IPS-18c (cell line): Measurements from ENCODE around the gene TLCD3A.
A peak's percentile ranks its signal among the peaks of the same experiment; 100 is the strongest.
"Not testable (repeated sequence)": the region's sequence is repeated elsewhere in the genome, so short reads cannot be mapped to it uniquely, and the experiment has no call there.

Source experiments
- H3K4me3 ChIP-seq: 2 replicates; pipeline ENCODE4 v1.7.0; 2013; ENCODE audit warnings: low read depth, mild to moderate bottlenecking, low read length, moderate library complexity; ENCODE audit not compliant: insufficient read depth
- H3K9me3 ChIP-seq: one replicate; pipeline ENCODE4 v1.6.1; 2013; ENCODE audit warnings: mild to moderate bottlenecking, low read length, moderate library complexity; ENCODE audit not compliant: control insufficient read depth, insufficient read depth

TLCD3A gene

DNA sequence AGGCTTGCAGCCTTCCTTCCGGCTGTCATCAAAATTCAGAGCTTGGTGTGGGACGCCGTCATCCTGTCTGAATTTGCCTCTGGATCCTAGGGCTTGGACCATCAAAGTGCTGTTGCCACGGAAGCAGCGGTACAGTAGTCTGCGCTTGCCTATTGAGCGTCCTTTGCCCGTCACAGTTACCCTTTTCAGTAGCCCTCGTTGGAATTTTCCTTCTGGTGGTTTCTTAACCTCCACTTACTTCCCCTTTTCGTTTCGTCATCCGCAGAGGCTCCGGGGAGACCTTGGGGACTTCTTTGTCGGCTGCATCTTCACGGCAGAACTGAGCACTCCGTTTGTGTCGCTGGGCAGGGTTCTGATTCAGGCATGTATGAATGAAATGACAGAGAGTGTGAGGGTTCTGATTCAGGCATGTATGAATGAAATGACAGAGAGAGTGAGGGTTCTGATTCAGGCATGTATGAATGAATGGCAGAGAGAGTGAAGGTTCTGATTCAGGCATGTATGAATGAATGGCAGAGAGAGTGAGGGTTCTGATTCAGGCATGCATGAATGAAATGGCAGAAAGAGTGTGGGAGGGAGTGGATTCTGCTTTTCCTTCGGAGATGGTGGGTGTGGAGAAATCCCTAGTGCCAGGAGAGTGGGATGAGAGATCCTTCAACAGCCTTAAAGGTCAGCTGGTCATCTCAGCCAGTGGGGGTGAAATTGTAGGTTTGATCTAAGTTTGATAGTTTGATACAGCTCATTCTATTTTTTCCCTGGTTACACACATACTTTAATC lies 8.0 kb downstream of the TLCD3A start:
- no peaks in the 10 kb centered on the region for H3K9me3 ChIP-seq

DNA sequence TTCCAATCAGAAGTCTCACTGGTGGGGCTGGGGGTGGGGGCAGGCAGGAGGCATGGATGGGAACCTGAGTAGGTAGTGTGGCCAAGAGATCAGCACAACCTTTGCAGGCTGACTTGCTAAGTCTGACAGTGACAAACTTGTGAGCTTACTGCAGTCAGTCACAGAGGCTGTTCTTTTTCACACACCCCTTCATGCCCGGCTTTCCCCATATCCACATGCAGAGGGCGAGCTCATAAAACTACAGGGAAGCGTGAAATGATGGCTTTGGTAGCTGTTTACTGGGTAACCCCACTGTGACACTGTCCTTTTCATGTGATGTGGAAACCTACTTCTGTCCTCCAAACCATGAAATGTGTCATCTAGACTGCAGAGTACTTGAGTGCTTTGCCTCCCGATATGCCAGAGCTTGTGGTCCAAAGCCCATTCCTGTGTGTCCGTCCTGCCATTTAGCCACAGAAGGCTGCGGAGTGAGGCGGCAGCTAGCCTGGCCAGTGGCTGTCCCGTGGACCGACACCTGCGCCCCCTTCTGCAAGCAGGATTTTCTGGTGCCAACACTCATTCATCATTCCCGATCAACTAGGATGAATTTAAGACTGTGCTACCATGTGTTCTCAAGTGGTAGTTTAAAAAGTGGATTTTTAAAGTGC lies 9.9 kb downstream of the TLCD3A start:
- Histone ChIP-seq H3K9me3 (no peaks in the 10 kb centered on the region), H3K4me3 (no peak overlapping the region)

More for the DNA sequence above, 8.0 kb downstream of the TLCD3A start:
- no peak overlapping the region for H3K4me3 ChIP-seq

DNA sequence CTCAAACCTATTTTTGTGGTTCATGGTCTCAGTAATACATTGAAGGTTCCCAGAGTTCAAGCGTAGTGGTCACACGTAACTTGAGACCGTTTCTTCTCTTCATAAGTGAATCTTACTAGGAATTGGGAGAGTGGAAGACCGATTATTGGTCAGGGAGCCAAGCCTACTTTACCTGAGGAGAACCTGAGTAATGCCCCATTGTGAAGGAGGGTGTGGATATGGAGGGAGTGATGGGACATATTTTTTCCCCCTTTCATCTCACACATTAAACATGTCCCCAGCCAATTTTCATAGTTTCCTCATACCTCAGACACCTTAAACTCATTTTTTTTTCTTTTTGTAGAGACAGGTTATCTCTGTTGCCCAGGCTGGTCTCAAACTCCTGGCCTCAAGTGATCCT lies 10.7 kb downstream of the TLCD3A start:
- Histone ChIP-seq H3K4me3 (no peak overlapping the region), H3K9me3 (no peaks in the 10 kb centered on the region)

- Histone ChIP-seq H3K4me3 (no peak overlapping the region), H3K9me3 (no peaks in the 10 kb centered on the region)
Measured at GRCh38 chr17:744937-745336, 12.5 kb downstream of the TLCD3A start.

DNA sequence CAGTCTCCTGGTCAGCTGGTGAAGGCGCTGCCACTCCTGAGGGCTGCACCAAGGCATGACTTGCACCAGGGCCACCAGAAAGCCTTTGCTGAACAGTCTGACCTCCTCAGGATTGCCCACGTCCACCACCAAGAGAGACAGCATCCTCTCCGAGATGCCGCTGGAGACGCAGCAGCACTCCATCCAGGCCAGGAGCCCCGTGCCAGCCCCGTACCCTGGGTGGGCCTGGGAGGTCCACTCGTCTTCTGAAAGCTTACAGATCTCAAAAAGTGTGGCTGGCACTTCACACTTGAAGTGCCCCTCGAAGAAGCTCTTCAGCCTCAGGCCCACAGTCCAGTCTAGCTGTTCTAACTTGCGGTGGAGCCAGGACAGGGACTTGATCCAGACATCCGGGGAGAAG lies 13.0 kb downstream of the TLCD3A start:
- no peaks in the 10 kb centered on the region for H3K9me3 ChIP-seq

GRCh38 chr17:746181-746580 lies 13.8 kb downstream of the TLCD3A start:
- Histone ChIP-seq H3K9me3 (no peaks in the 10 kb centered on the region), H3K4me3 (no peak overlapping the region)

More for the DNA sequence above, 13.0 kb downstream of the TLCD3A start:
- no peak overlapping the region for H3K4me3 ChIP-seq

DNA sequence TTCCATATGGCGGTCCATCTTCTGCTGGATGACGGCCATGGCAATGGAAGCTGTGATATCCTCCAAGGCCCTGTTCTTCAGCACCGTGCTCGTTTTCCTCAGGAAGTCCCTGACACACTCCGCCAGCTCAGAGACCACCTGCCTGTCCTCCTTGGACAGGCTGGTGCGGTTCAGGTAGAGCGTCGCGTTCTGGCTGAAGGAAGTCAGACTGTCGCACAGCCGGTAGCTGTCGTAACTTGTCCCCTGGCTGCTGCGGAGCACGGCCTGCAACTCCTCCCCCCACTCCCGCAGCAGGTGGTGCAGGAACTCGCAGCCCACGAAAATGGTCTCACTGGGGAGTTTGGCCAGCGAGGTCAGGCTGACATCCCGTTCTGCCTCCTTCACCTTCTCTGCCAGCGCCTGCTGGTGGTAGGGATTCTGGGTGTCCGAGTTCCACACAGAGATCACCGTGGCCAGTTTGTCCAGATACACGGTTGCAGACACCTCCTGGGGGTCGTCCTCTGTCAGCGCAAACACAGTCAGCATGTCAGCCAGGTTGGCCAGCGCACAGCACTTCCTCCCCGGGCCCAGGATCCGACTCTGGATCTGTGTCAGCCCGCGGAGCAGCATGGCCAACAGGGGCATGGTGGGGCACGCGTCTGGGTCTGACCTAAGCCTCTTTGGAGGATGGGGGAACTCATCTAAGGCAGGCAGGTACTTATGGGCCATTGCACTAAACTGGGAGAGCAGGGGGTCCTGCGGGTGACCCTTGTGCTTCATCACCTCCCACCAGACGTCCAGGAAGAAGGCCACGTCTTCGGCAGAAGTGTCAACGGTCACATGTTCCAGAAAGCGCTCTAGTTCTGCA lies 14.6 kb downstream of the TLCD3A start:
- no peaks in the 10 kb centered on the region for H3K9me3 ChIP-seq

DNA sequence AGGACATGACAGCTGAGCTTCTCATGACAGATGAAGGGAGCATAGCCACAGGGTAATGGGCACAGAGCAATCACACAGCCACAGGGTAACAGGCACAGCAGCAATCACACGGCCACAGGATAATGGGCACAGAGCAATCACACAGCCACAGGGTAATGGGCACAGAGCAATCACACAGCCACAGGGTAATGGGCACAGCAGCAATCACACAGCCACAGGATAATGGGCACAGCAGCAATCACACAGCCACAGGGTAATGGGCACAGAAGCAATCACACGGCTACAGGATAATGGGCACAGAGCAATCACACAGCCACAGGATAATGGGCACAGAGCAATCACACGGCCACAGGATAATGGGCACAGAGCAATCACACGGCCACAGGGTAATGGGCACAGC lies 16.2 kb downstream of the TLCD3A start:
- not testable (repeated sequence) for H3K4me3 ChIP-seq, H3K9me3 ChIP-seq

More for the DNA sequence above, 14.6 kb downstream of the TLCD3A start:
- H3K4me3 ChIP-seq: no peak overlapping the region

DNA sequence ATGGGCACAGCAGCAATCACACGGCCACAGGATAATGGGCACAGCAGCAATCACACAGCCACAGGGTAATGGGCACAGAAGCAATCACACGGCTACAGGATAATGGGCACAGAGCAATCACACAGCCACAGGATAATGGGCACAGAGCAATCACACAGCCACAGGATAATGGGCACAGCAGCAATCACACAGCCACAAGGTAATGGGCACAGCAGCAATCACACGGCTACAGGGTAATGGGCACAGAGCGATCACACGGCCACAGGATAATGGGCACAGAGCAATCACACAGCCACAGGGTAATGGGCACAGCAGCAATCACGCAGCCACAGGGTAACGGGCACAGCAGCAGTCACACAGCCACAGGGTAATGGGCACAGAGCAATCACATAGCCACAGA lies 17.0 kb downstream of the TLCD3A start:
- not testable (repeated sequence) for H3K9me3 ChIP-seq, H3K4me3 ChIP-seq

DNA sequence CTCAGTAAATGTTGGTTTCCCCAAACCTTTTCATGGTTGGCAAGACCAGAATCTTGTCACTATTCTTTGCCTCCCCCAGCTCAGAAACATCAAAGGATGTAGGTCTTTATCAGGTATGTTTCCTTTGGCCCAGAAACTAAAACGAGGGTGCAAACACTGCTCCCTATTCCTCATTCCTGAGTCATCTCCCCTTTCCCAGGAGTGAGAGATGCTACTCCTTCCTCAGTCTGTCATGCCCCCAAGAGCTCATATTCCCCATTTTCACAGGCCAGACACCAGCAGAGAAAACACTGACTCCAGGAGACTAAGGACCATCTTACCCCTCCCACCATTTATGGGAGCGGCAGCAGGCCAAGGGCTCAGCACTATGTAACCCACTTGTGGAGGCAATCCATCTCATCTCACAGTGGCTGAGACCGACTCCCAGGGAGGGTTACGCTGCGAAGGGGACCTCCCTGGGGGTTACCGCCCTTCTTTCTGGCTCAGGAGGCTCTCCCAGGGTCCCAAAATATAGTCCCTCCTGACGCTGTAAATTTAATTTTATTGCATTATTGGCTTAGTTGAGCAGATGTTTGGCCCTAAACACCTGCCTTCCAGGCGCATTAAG lies 18.1 kb downstream of the TLCD3A start:
- Histone ChIP-seq H3K9me3 (no peaks in the 10 kb centered on the region), H3K4me3 (peak overlapping the region; percentile 59)

DNA sequence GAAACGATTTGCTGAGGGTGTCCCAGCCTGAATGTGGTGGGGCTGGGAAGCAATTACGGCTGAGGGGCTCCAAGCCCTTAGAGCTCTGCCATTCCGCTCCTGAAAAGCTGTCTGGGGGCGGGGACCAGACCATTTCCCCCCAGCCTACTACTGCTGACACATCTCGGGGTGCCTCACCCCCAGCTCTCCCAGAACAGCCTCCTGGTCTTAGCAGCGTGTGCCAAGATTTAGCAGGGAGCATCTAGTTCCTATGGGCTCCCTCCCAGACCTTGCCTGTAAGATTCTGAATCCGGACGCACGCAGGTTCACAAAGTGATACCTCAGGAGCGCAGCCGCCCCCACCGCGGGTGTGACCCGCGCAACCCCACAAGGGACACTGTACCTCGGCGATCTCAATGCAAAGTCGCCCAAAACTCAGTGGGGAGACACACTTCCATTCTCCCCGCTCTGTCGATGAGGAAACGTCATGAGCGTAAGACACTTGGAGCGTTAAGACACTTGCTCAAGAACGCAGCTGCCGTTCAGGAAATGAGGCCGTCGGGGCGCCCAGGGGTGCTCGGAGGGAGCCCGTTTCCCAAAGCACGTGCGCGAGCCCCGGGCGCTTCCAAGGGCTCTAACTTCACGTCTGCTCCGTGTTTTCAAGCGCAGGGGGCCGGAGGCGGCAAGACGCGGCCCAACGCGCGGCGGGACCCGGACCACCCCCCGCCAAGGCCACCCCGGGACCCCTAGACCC lies 19.0 kb downstream of the TLCD3A start:
- peak overlapping the region; percentile 59 for H3K4me3 ChIP-seq

GRCh38 chr17:752002-752619 lies 19.7 kb downstream of the TLCD3A start, which contains the start of gene GEMIN4:
TSS of gene GEMIN4 (minus strand) at chr17:752264. CDS start at chr17:752142, 122 bp downstream.
- H3K9me3 ChIP-seq: no peaks in the 10 kb centered on the region

More for the DNA sequence above, 19.0 kb downstream of the TLCD3A start:
- H3K9me3 ChIP-seq: no peaks in the 10 kb centered on the region

GRCh38 chr17:752620-753219 lies 20.3 kb downstream of the TLCD3A start:
- Histone ChIP-seq H3K9me3 (no peaks in the 10 kb centered on the region), H3K4me3 (peak overlapping the region; percentile 59)

More at GRCh38 chr17:752002-752619, 19.7 kb downstream of the TLCD3A start, which contains the start of gene GEMIN4:
- peak within 1 kb of the TSS; percentile 59 for H3K4me3 ChIP-seq

DNA sequence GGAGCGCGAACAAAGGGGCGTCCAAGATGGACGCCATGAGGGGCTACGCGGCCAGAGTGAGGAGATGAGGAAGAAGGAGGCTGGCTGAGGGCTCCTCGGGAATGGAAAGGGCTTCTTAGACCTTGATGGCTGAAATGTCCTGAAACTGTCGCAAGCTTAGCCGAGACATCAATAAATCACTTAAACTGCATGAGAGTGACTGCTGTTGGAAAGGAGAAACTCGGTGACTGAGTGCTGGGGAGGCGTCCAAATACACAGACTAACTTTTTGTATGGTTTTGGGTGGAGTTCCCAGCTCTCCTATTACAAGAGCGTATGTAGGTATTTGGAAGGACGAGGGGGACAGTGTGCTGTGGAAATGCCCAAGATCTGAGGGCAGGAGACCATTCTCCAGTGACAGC lies 21.0 kb downstream of the TLCD3A start:
- H3K4me3 ChIP-seq: no peak overlapping the region
- no peaks in the 10 kb centered on the region for H3K9me3 ChIP-seq

DNA sequence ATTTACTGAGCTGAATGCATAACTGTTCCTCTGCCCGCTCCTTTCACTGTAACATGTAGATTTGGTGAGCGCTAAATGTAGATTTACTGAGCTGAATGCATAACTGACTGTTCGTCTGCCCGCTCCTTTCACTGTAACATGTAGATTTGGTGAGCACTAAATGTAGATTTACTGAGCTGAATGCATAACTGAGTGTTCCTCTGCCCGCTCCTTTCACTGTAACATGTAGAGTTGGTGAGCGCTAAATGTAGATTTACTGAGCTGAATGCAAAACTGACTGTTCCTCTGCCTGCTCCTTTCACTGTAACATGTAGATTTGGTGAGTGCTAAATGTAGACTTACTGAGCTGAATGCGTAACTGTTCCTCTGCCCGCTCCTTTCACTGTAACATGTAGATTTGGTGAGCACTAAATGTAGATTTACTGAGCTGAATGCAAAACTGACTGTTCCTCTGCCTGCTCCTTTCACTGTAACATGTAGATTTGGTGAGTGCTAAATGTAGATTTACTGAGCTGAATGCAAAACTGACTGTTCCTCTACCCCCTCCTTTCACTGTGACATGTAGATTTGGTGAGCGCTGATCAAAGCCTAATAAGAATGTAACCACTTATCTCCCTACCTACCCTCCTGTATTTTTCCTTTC lies 23.0 kb downstream of the TLCD3A start:
- not testable (repeated sequence) for H3K9me3 ChIP-seq, H3K4me3 ChIP-seq
